Keratinocyte (primary cell): Measurements from ENCODE around the gene RNF39. TPM values are rescaled to one million over a fixed set of nuclear protein-coding genes. Genes with fewer than 3 reads are reported as not detected.
A peak's percentile ranks its signal among the peaks of the same experiment; 100 is the strongest.

Experiments
- DNase-seq: peaks from one replicate; pipeline ENCODE4 v3.0.0-alpha.2; 2011; ENCODE audit warnings: low read depth, missing footprints, low spot score
- FAIRE-seq: peaks from 2 replicates; lab custom pipeline; 2011; peaks lifted over from hg19 to GRCh38; lab: Jason Lieb, UNC
- H2AFZ ChIP-seq: 2 replicates; pipeline ENCODE4 v1.6.0; 2012; ENCODE audit warnings: low read length, control low read depth, inconsistent platforms; ENCODE audit not compliant: control insufficient read depth
- H3K27ac ChIP-seq: 2 replicates; pipeline ENCODE4 v1.5.1; 2011; ENCODE audit warnings: low read length; ENCODE audit not compliant: control insufficient read depth, insufficient read depth
- H3K27me3 ChIP-seq: 3 replicates; pipeline ENCODE4 v1.6.0; 2011; ENCODE audit warnings: low read length; ENCODE audit not compliant: control insufficient read depth, insufficient read depth; ENCODE audit errors: extremely low read depth
- H3K36me3 ChIP-seq, 2 experiments: 2 replicates in 1 of 2; 3 replicates in 1 of 2; pipeline ENCODE4 v1.5.1; 2011; ENCODE audit warnings: low read length in 2 of 2, mild to moderate bottlenecking in 1 of 2; ENCODE audit not compliant: control insufficient read depth in 2 of 2, insufficient read depth in 2 of 2; ENCODE audit errors: extremely low read depth in 1 of 2
- H3K4me1 ChIP-seq: 3 replicates; pipeline ENCODE4 v1.5.1; 2011; ENCODE audit warnings: low read length; ENCODE audit not compliant: control insufficient read depth, insufficient read depth; ENCODE audit errors: extremely low read depth
- H3K4me2 ChIP-seq: 3 replicates; pipeline ENCODE4 v1.6.0; 2011; ENCODE audit warnings: low read depth, low read length; ENCODE audit not compliant: control insufficient read depth, insufficient read depth; ENCODE audit errors: extremely low read depth
- H3K4me3 ChIP-seq, 3 experiments: fragments of 200-600 bp in 1 of 3; sonication (generic) in 1 of 3; 2 replicates in 2 of 3; 3 replicates in 1 of 3; pipeline ENCODE4 v1.5.1; 2011 to 2016; ENCODE audit warnings: low read length in 3 of 3, mild to moderate bottlenecking in 3 of 3, control low read depth in 2 of 3, inconsistent platforms in 1 of 3, low read depth in 1 of 3, mixed read lengths in 1 of 3, mixed run types in 1 of 3, moderate library complexity in 1 of 3; ENCODE audit not compliant: control insufficient read depth in 2 of 3, insufficient read depth in 2 of 3; ENCODE audit errors: extremely low read depth in 1 of 3
- H3K79me2 ChIP-seq: 2 replicates; pipeline ENCODE4 v1.6.0; 2012; ENCODE audit warnings: low read length; ENCODE audit not compliant: control insufficient read depth, insufficient read depth
- H3K9ac ChIP-seq: 3 replicates; pipeline ENCODE4 v1.6.0; 2011; ENCODE audit warnings: low read length; ENCODE audit not compliant: control insufficient read depth, insufficient read depth; ENCODE audit errors: extremely low read depth
- H3K9me1 ChIP-seq: 3 replicates; pipeline ENCODE4 v1.6.0; 2011; ENCODE audit warnings: low read length; ENCODE audit not compliant: control insufficient read depth, insufficient read depth; ENCODE audit errors: extremely low read depth
- H3K9me3 ChIP-seq: 2 replicates; pipeline ENCODE4 v1.5.1; 2012; ENCODE audit warnings: low read depth, low read length; ENCODE audit not compliant: control insufficient read depth
- H4K20me1 ChIP-seq: 3 replicates; pipeline ENCODE4 v1.6.0; 2011; ENCODE audit warnings: low read length; ENCODE audit not compliant: control insufficient read depth, insufficient read depth; ENCODE audit errors: extremely low read depth
- CTCF ChIP-seq, 3 experiments: IDR thresholded peaks in 1 of 3; conservative IDR thresholded peaks in 1 of 3; optimal IDR thresholded peaks in 1 of 3; 2 replicates in 2 of 3; 3 replicates in 1 of 3; pipeline versions ENCODE3 to v1.5.1; 2011; ENCODE audit warnings: low read length in 3 of 3, mild to moderate bottlenecking in 3 of 3, moderate library complexity in 2 of 3, control low read depth in 1 of 3, inconsistent platforms in 1 of 3; ENCODE audit not compliant: insufficient read depth in 2 of 3; ENCODE audit errors: extremely low read depth in 1 of 3
- EZH2 ChIP-seq: IDR thresholded peaks from one replicate; pipeline ENCODE4 v1.6.1; 2012; ENCODE audit warnings: inconsistent platforms, mild to moderate bottlenecking, low read length, moderate library complexity
- dilution Hi-C: fragments of 300-500 bp; cut with MboI; formaldehyde crosslinking; loops from one replicate; pipeline ENCODE4 v1.7.0; 2020; ENCODE audit warnings: low sequenced_read_pairs; ENCODE audit not compliant: extremely low pct_ligation_motif_present
- polyA plus RNA-seq, 5 experiments: library from polyadenylated mRNA; depleted of rRNA in 3 of 5; stranded (reverse) in 3 of 5; stranded (forward) in 1 of 5; unstranded in 1 of 5; fragments of >200 nt; gene quantifications; 1 replicate in 1 of 5; 2 replicates in 3 of 5; 3 replicates in 1 of 5; pipeline versions ENCODE4 v1.2.1 to v1.2.3, GENCODE V29; 2011 to 2012; ENCODE audit warnings: missing spikeins in 2 of 5, low read depth in 1 of 5, low replicate concordance in 1 of 5

Gene RNF39
- polyA plus RNA-seq, 1 donor (not counting 4 experiments of a cell fraction or from before 2014, with no cell fraction given): 4.4 TPM

- Histone ChIP-seq H4K20me1 (no peaks in the 10 kb centered on the region), H3K4me3 (no peak overlapping the region), H3K79me2 (no peaks in the 10 kb centered on the region), H3K9me1 (no peaks in the 10 kb centered on the region), H3K27me3 (no peaks in the 10 kb centered on the region), H3K4me1 (peaks cover 7% of the 10 kb centered on the region), H3K9me3 (no peaks in the 10 kb centered on the region), H3K27ac (no peak overlapping the region), H2AFZ (no peak overlapping the region), H3K4me2 (no peak overlapping the region), H3K9ac (no peak overlapping the region), H3K36me3 (peaks cover 0 to 3% of the 10 kb centered on the region in 2 experiments)
- TF ChIP-seq CTCF (optimal IDR thresholded peaks at IDR 0.05 in 1 of 3, IDR thresholded peaks at IDR 0.05 in 1 of 3, conservative IDR thresholded peaks at IDR 0.05 in 1 of 3; ENCODE audit: extremely low read depth in 1 of 3, insufficient read depth in 2 of 3, low read length in 3 of 3): no peak
- no peak for TF ChIP-seq EZH2
- FAIRE-seq (no peak), DNase-seq (no peak)
- dilution Hi-C loops: no loop called here
Measured at GRCh38 chr6:30041221-30041620, 34.3 kb downstream of the RNF39 start.

- Histone ChIP-seq H3K9ac (no peak overlapping the region), H3K4me1 (no peaks in the 10 kb centered on the region), H3K4me2 (no peak overlapping the region), H3K4me3 (no peak overlapping the region), H3K27me3 (no peaks in the 10 kb centered on the region), H3K9me1 (no peaks in the 10 kb centered on the region), H3K79me2 (no peaks in the 10 kb centered on the region), H3K9me3 (no peaks in the 10 kb centered on the region), H2AFZ (no peak overlapping the region), H4K20me1 (no peaks in the 10 kb centered on the region), H3K36me3 (peaks cover 0 to 7% of the 10 kb centered on the region in 2 experiments), H3K27ac (no peak overlapping the region)
- no peak for DNase-seq
- TF ChIP-seq EZH2 (no peak), CTCF (optimal IDR thresholded peaks at IDR 0.05 in 1 of 3, IDR thresholded peaks at IDR 0.05 in 1 of 3, conservative IDR thresholded peaks at IDR 0.05 in 1 of 3; ENCODE audit: extremely low read depth in 1 of 3, insufficient read depth in 2 of 3, low read length in 3 of 3) (peak; percentile 64 to 69 (median 67))
- dilution Hi-C loops: no loop called here
- FAIRE-seq: peak; percentile 81
Measured at GRCh38 chr6:30037182-30037788, 38.3 kb downstream of the RNF39 start.
